OCI-LY7 (cell line): Measurements from ENCODE around the gene MS4A15. TPM values are rescaled to one million over a fixed set of nuclear protein-coding genes. Genes with fewer than 3 reads are reported as not detected.

Experiments
- BruUV-seq: library from RNA; stranded (reverse); fragments of 400-500 nt; replicated peaks from 2 replicates; lab custom pipeline; 2021; lab: Mats Ljungman, UMichigan
- CTCF ChIA-PET: fragments of 300-600 bp; sonication (Branson Sonifier 250); formaldehyde crosslinking; loops from one replicate; lab custom pipeline; 2022; ENCODE audit warnings: antibody characterized with exemption; ENCODE audit not compliant: unreplicated experiment; lab: Charles Lee
- POLR2A ChIA-PET: fragments of 300-600 bp; sonication (Branson Sonifier 250); formaldehyde crosslinking; loops from one replicate; lab custom pipeline; 2022; ENCODE audit warnings: antibody characterized with exemption; lab: Charles Lee
- DNase-seq: peaks from one replicate; pipeline ENCODE4 v3.0.0-alpha.2; 2015; ENCODE audit warnings: low spot score
- H2AFZ ChIP-seq: fragments of 200-600 bp; sonication (generic), shearing (Covaris generic); 2 replicates; pipeline ENCODE4 v1.6.1; 2014; ENCODE audit warnings: mild to moderate bottlenecking, antibody characterized with exemption, low read length, moderate library complexity
- H3K27ac ChIP-seq: fragments of 200-600 bp; sonication (generic); 2 replicates; pipeline ENCODE4 v1.5.1; 2014; ENCODE audit warnings: mixed run types, low read depth, mild to moderate bottlenecking, moderate library complexity, low read length, inconsistent platforms; ENCODE audit not compliant: poor library complexity, severe bottlenecking
- H3K36me3 ChIP-seq: fragments of 200-600 bp; sonication (generic); 2 replicates; pipeline ENCODE4 v1.6.1; 2014; ENCODE audit warnings: mild to moderate bottlenecking, antibody characterized with exemption, low read length, moderate library complexity, mixed read lengths; ENCODE audit not compliant: insufficient read depth
- H3K4me1 ChIP-seq: fragments of 200-600 bp; sonication (generic); 2 replicates; pipeline ENCODE4 v1.5.1; 2014; ENCODE audit warnings: mild to moderate bottlenecking, low read length; ENCODE audit not compliant: insufficient read depth, poor library complexity, severe bottlenecking
- H3K4me2 ChIP-seq: fragments of 200-600 bp; sonication (generic); 2 replicates; pipeline ENCODE4 v1.6.1; 2014; ENCODE audit warnings: mild to moderate bottlenecking, low read length
- H3K4me3 ChIP-seq: fragments of 200-600 bp; sonication (generic); 2 replicates; pipeline ENCODE4 v1.5.1; 2014; ENCODE audit warnings: mild to moderate bottlenecking, low read depth, low read length; ENCODE audit not compliant: poor library complexity, severe bottlenecking
- H3K79me2 ChIP-seq: fragments of 200-600 bp; sonication (generic); 2 replicates; pipeline ENCODE4 v1.6.1; 2016; ENCODE audit warnings: low read depth, mild to moderate bottlenecking, low read length, moderate library complexity, mixed read lengths; ENCODE audit not compliant: insufficient read depth
- H3K9me2 ChIP-seq: fragments of 200-600 bp; sonication (generic); 2 replicates; pipeline ENCODE4 v1.6.1; 2016; ENCODE audit warnings: mild to moderate bottlenecking, low read length, mixed read lengths; ENCODE audit not compliant: insufficient read depth
- H3K9me3 ChIP-seq: fragments of 200-600 bp; sonication (generic); 2 replicates; pipeline ENCODE4 v1.6.1; 2014; ENCODE audit warnings: mild to moderate bottlenecking, mixed run types, low read length, mixed read lengths
- H4K20me1 ChIP-seq: fragments of 200-600 bp; sonication (generic); 2 replicates; pipeline ENCODE4 v1.6.1; 2014; ENCODE audit warnings: mild to moderate bottlenecking, antibody characterized with exemption, low read length, moderate library complexity, mixed read lengths; ENCODE audit not compliant: insufficient read depth
- EZH2phosphoT487 ChIP-seq: fragments of 200-600 bp; sonication (generic); IDR thresholded peaks from 2 replicates; pipeline ENCODE4 v1.6.1; 2018; ENCODE audit warnings: low read depth, borderline replicate concordance, mild to moderate bottlenecking, mixed run types, antibody characterized with exemption, low read length, moderate library complexity, mixed read lengths
- intact Hi-C: fragments of 100-400 bp; cut with micrococcal nuclease; formaldehyde crosslinking; loops from one replicate; pipeline ENCODE4 v1.10.0; 2022; ENCODE audit not compliant: unreplicated experiment
- total RNA-seq, 2 experiments: library from RNA; depleted of rRNA in 1 of 2; stranded (reverse); fragments of >200 nt in 1 of 2; shearing (Covaris generic) in 1 of 2; gene quantifications; 2 replicates each; pipeline ENCODE4 v1.2.3, GENCODE V29; 2014 to 2022
- TF ChIP-seq, protein P1 (sequence below): fragments of 200-600 bp; sonication (generic); conservative IDR thresholded peaks from 2 replicates; pipeline ENCODE4 v1.5.1; 2014; ENCODE audit warnings: mild to moderate bottlenecking, antibody characterized with exemption, low read length, moderate library complexity, mixed read lengths

Gene MS4A15
- total RNA-seq, 2 experiments from 2014 or later: not detected

DNA sequence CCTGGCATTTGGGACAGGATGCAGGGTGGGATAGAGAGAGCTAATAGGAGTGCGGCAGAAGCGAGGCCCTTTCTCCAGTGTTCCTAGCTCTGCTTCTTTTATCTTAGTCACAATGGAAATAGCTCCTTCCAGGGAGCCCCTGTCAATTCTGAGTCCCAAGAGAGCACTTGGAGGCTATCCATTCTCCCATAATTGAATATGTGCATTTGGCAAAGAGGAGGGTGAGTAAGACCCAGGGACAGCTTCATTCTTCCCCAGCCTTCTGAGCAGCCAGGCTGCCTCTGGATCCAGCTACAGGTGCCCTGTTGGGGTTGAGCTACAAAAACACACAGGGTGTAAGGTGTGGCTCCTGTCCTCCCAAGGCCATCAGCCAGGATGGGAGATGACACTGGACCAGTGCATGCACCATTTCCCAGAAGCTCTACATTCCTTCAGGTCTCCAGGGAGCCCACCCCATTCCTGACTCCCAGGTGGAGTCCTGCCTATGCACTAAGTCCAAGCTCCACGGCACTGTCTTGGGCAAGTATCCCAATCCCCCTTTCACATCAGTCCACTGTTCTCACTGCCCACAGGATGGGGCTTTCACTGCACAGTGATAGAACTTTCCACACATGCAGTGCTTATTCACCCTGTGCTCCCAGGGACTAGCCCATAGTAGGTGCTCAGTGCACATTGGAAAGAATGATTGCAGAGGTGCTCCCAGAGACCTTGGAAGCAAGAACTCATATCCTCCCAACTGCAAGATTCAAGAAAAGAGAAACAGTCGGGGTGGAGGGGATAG, 34.7 kb downstream of the MS4A15 start:
- no peaks in the 10 kb centered on the region for H3K36me3 ChIP-seq
- no peak overlapping the region for H2AFZ ChIP-seq
- H3K9me3 ChIP-seq: no peaks in the 10 kb centered on the region
- no peak overlapping the region for H3K27ac ChIP-seq
- intact Hi-C loops: no loop called here
- TF ChIP-seq, protein P1, sequence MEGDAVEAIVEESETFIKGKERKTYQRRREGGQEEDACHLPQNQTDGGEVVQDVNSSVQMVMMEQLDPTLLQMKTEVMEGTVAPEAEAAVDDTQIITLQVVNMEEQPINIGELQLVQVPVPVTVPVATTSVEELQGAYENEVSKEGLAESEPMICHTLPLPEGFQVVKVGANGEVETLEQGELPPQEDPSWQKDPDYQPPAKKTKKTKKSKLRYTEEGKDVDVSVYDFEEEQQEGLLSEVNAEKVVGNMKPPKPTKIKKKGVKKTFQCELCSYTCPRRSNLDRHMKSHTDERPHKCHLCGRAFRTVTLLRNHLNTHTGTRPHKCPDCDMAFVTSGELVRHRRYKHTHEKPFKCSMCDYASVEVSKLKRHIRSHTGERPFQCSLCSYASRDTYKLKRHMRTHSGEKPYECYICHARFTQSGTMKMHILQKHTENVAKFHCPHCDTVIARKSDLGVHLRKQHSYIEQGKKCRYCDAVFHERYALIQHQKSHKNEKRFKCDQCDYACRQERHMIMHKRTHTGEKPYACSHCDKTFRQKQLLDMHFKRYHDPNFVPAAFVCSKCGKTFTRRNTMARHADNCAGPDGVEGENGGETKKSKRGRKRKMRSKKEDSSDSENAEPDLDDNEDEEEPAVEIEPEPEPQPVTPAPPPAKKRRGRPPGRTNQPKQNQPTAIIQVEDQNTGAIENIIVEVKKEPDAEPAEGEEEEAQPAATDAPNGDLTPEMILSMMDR: no peak
- TF ChIP-seq EZH2phosphoT487: no peak
- ChIA-PET POLR2A (interaction anchor here (1.0 kb wide), 1 partner anchor 73 kb away, joined by 3 read pairs; no protein-coding TSS in a partner anchor), CTCF (no interaction called here)
- BruUV-seq: no TSS peak
- H3K4me1 ChIP-seq: no peaks in the 10 kb centered on the region
- no peak overlapping the region for H3K4me2 ChIP-seq
- no peaks in the 10 kb centered on the region for H3K79me2 ChIP-seq
- no peak overlapping the region for H3K4me3 ChIP-seq
- no peaks in the 10 kb centered on the region for H4K20me1 ChIP-seq
- H3K9me2 ChIP-seq: no peaks in the 10 kb centered on the region
- no peak for DNase-seq

DNA sequence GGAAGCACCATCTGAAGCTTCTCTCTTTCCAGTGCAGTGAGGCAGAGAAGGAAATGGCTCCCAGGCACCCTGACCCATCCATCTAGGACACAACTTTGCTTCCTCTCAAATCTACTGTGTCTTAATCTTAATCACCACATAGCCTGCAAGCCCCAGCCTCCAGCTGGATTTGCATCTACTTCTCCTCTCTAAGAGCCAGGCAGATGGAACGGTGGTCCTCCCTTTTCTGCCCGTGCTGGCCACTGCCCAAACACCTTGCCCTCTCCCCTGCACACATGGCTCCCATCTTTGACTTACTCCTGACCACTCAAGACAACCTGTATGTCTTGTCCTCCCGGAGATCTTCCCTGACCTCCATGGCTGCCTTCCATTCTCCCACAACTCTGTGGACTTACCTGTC, 35.9 kb downstream of the MS4A15 start:
- BruUV-seq: no TSS peak
- H3K4me3 ChIP-seq: no peak overlapping the region
- H3K4me1 ChIP-seq: no peaks in the 10 kb centered on the region
- no peaks in the 10 kb centered on the region for H4K20me1 ChIP-seq
- H3K36me3 ChIP-seq: no peaks in the 10 kb centered on the region
- H3K27ac ChIP-seq: no peak overlapping the region
- ChIA-PET CTCF (no interaction called here), POLR2A (no interaction called here)
- no peak overlapping the region for H2AFZ ChIP-seq
- no peaks in the 10 kb centered on the region for H3K79me2 ChIP-seq
- no peak for DNase-seq
- no peak overlapping the region for H3K4me2 ChIP-seq
- intact Hi-C loops: no loop called here
- TF ChIP-seq EZH2phosphoT487: no peak
- TF ChIP-seq, protein P1: no peak
- no peaks in the 10 kb centered on the region for H3K9me3 ChIP-seq
- no peaks in the 10 kb centered on the region for H3K9me2 ChIP-seq

DNA sequence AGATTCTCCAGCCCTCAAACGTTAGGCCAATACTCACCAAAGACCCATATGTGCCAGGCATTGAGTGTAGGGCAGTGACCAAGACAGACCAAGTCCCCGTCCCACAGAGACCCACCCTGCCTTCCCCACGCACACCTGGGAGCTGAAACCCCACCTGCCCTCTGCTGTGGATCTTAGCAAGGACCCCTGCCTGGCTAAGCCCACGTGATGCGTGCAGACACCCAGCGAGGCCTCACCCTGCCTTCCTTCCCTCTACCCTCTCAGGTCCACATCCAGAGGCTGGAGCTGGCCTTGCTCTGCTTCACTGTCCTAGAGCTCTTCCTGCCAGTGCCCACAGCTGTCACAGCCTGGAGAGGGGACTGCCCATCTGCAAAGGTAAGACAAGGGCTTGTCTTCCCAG, 38.6 kb downstream of the MS4A15 start:
- H3K4me3 ChIP-seq: no peak overlapping the region
- DNase-seq: no peak
- ChIA-PET POLR2A (interaction anchor here (0.6 kb wide), 1 partner anchor 1351 kb away, joined by 4 read pairs; no protein-coding TSS in a partner anchor), CTCF (no interaction called here)
- BruUV-seq: no TSS peak
- no peaks in the 10 kb centered on the region for H3K4me1 ChIP-seq
- H3K9me3 ChIP-seq: no peaks in the 10 kb centered on the region
- H3K4me2 ChIP-seq: no peak overlapping the region
- no peaks in the 10 kb centered on the region for H3K36me3 ChIP-seq
- intact Hi-C loops: no loop called here
- H4K20me1 ChIP-seq: no peaks in the 10 kb centered on the region
- no peaks in the 10 kb centered on the region for H3K79me2 ChIP-seq
- no peak overlapping the region for H2AFZ ChIP-seq
- TF ChIP-seq EZH2phosphoT487: no peak
- H3K27ac ChIP-seq: no peak overlapping the region
- H3K9me2 ChIP-seq: no peaks in the 10 kb centered on the region
